Measurements from ENCODE around the gene SYNRG.

SYNRG gene

DNA sequence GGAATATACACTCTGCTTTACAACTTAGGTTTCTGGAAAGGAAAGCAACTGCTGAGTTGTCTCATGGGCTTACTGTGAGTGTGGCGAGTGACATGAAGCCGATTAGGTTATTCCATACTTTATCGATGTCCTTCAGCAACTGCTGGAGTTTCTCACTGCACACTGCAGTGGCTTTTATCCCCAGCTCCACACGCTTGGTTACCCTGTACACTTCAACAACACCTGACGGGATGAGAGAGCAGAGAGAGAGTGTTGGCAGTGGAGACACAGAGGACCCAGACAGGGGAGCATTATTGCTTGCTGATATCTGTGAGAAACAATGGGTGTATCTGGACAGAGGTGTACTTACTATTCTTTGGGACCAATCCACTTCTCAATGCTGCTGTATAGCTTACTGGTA, 73.3 kb downstream of the SYNRG start:
- Histone ChIP-seq H2AFZ (ENCODE audit: insufficient read depth, low read length, poor library complexity) (no peak overlapping the region), H2BK120ac (ENCODE audit: insufficient read depth, low read length, poor library complexity) (no peak overlapping the region), H4K91ac (ENCODE audit: low read depth, low read length) (no peak overlapping the region), H4K12ac (ENCODE audit: low read depth, low read length) (no peak overlapping the region), H3K79me1 (ENCODE audit: low read length) (no peaks in the 10 kb centered on the region), H3K4ac (ENCODE audit: low read depth, low read length) (no peak overlapping the region), H3K4me3 (ENCODE audit: low read depth, low read length) (no peak overlapping the region), H2AK5ac (ENCODE audit: low read length) (no peak overlapping the region), H3K23ac (ENCODE audit: low read length) (no peak overlapping the region), H4K8ac (ENCODE audit: low read depth, low read length) (no peak overlapping the region), H2BK5ac (ENCODE audit: low read depth, low read length, poor library complexity) (no peak overlapping the region), H3K9ac (ENCODE audit: low read length) (no peak overlapping the region), H3K27me3 (ENCODE audit: insufficient read depth, low read length) (no peaks in the 10 kb centered on the region), H3K79me2 (ENCODE audit: control insufficient read depth, insufficient read depth, low read length, poor library complexity) (no peaks in the 10 kb centered on the region), H3K36me3 (ENCODE audit: control insufficient read depth in 1 of 2, insufficient read depth in 2 of 2, low read length in 2 of 2) (peaks cover 33 to 51% of the 10 kb centered on the region in 2 experiments), H3K27ac (ENCODE audit: low read depth, low read length) (no peak overlapping the region), H3K4me2 (ENCODE audit: low read length) (no peak overlapping the region), H2BK12ac (ENCODE audit: low read length) (no peak overlapping the region), H3K9me3 (ENCODE audit: insufficient read depth, low read depth, low read length) (no peaks in the 10 kb centered on the region), H3K4me1 (ENCODE audit: control insufficient read depth in 1 of 2, insufficient read depth in 2 of 2, low read length in 2 of 2) (no peaks in the 10 kb centered on the region), H3K18ac (ENCODE audit: low read length) (no peak overlapping the region), H3K14ac (ENCODE audit: low read length) (no peak overlapping the region)
- WGBS (ENCODE audit: extremely low coverage, insufficient coverage, insufficient read length): no CpG with 5 or more reads among the region's 5 CpGs
- no peak for DNase-seq

DNA sequence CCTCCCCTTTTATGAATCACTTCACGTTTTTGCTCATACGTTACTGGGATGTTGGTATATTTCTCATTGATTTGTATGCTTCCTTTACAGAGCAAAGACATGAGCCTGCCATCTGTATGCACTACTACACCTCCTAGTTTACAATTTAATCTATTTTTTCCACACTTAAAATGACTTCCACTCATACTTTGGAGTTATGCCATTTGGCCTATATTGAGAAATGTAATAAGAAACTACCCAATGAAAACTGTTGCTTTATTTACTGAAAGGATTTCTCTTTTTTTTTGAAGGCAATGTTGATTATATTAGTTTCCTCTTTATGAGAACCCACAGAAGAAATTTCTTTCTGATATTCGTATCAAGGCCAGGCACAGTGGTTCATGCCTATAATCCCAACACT, 76.5 kb downstream of the SYNRG start:
- no peak overlapping the region for H2BK120ac ChIP-seq (ENCODE audit: insufficient read depth, low read length, poor library complexity)
- no peak overlapping the region for H3K23ac ChIP-seq (ENCODE audit: low read length)
- no peaks in the 10 kb centered on the region for H3K27me3 ChIP-seq (ENCODE audit: insufficient read depth, low read length)
- H4K8ac ChIP-seq (ENCODE audit: low read depth, low read length): no peak overlapping the region
- no peaks in the 10 kb centered on the region for H3K9me3 ChIP-seq (ENCODE audit: insufficient read depth, low read depth, low read length)
- H2AFZ ChIP-seq (ENCODE audit: insufficient read depth, low read length, poor library complexity): no peak overlapping the region
- H3K4me2 ChIP-seq (ENCODE audit: low read length): no peak overlapping the region
- peaks cover 18 to 36% of the 10 kb centered on the region in 2 experiments for H3K36me3 ChIP-seq (ENCODE audit: control insufficient read depth in 1 of 2, insufficient read depth in 2 of 2, low read length in 2 of 2)
- DNase-seq: no peak
- H4K12ac ChIP-seq (ENCODE audit: low read depth, low read length): no peak overlapping the region
- H2BK12ac ChIP-seq (ENCODE audit: low read length): no peak overlapping the region
- no peaks in the 10 kb centered on the region for H3K79me1 ChIP-seq (ENCODE audit: low read length)
- H3K18ac ChIP-seq (ENCODE audit: low read length): no peak overlapping the region
- no peak overlapping the region for H2AK5ac ChIP-seq (ENCODE audit: low read length)
- no peaks in the 10 kb centered on the region for H3K79me2 ChIP-seq (ENCODE audit: control insufficient read depth, insufficient read depth, low read length, poor library complexity)
- H3K14ac ChIP-seq (ENCODE audit: low read length): no peak overlapping the region
- no peak overlapping the region for H3K9ac ChIP-seq (ENCODE audit: low read length)
- H4K91ac ChIP-seq (ENCODE audit: low read depth, low read length): no peak overlapping the region
- no CpG with 5 or more reads among the region's 3 CpGs for WGBS (ENCODE audit: extremely low coverage, insufficient coverage, insufficient read length)
- H2BK5ac ChIP-seq (ENCODE audit: low read depth, low read length, poor library complexity): no peak overlapping the region
- H3K27ac ChIP-seq (ENCODE audit: low read depth, low read length): no peak overlapping the region
- H3K4ac ChIP-seq (ENCODE audit: low read depth, low read length): no peak overlapping the region
- H3K4me3 ChIP-seq (ENCODE audit: low read depth, low read length): no peak overlapping the region
- H3K4me1 ChIP-seq (ENCODE audit: control insufficient read depth in 1 of 2, insufficient read depth in 2 of 2, low read length in 2 of 2): no peaks in the 10 kb centered on the region

GRCh38 chr17:37530420-37530819, 78.8 kb downstream of the SYNRG start:
- WGBS (ENCODE audit: extremely low coverage, insufficient coverage, insufficient read length): no CpG with 5 or more reads among the region's 4 CpGs
- no peak overlapping the region for H2BK12ac ChIP-seq (ENCODE audit: low read length)
- no peak overlapping the region for H3K18ac ChIP-seq (ENCODE audit: low read length)
- no peak overlapping the region for H2AK5ac ChIP-seq (ENCODE audit: low read length)
- H3K4me1 ChIP-seq (ENCODE audit: control insufficient read depth in 1 of 2, insufficient read depth in 2 of 2, low read length in 2 of 2): no peaks in the 10 kb centered on the region
- H2AFZ ChIP-seq (ENCODE audit: insufficient read depth, low read length, poor library complexity): no peak overlapping the region
- H3K4ac ChIP-seq (ENCODE audit: low read depth, low read length): no peak overlapping the region
- no peak overlapping the region for H2BK5ac ChIP-seq (ENCODE audit: low read depth, low read length, poor library complexity)
- H3K27ac ChIP-seq (ENCODE audit: low read depth, low read length): no peak overlapping the region
- H3K4me3 ChIP-seq (ENCODE audit: low read depth, low read length): no peak overlapping the region
- H3K9me3 ChIP-seq (ENCODE audit: insufficient read depth, low read depth, low read length): no peaks in the 10 kb centered on the region
- no peaks in the 10 kb centered on the region for H3K79me2 ChIP-seq (ENCODE audit: control insufficient read depth, insufficient read depth, low read length, poor library complexity)
- peaks cover 6 to 15% of the 10 kb centered on the region in 2 experiments for H3K36me3 ChIP-seq (ENCODE audit: control insufficient read depth in 1 of 2, insufficient read depth in 2 of 2, low read length in 2 of 2)
- no peak overlapping the region for H4K8ac ChIP-seq (ENCODE audit: low read depth, low read length)
- H4K91ac ChIP-seq (ENCODE audit: low read depth, low read length): no peak overlapping the region
- no peak overlapping the region for H3K4me2 ChIP-seq (ENCODE audit: low read length)
- no peak overlapping the region for H4K12ac ChIP-seq (ENCODE audit: low read depth, low read length)
- H3K27me3 ChIP-seq (ENCODE audit: insufficient read depth, low read length): no peaks in the 10 kb centered on the region
- H3K79me1 ChIP-seq (ENCODE audit: low read length): no peaks in the 10 kb centered on the region
- H3K14ac ChIP-seq (ENCODE audit: low read length): no peak overlapping the region
- H2BK120ac ChIP-seq (ENCODE audit: insufficient read depth, low read length, poor library complexity): no peak overlapping the region
- H3K9ac ChIP-seq (ENCODE audit: low read length): no peak overlapping the region
- no peak overlapping the region for H3K23ac ChIP-seq (ENCODE audit: low read length)
- no peak for DNase-seq

- no peak overlapping the region for H4K8ac ChIP-seq (ENCODE audit: low read depth, low read length)
- H3K4me2 ChIP-seq (ENCODE audit: low read length): no peak overlapping the region
- H2BK5ac ChIP-seq (ENCODE audit: low read depth, low read length, poor library complexity): no peak overlapping the region
- H3K79me2 ChIP-seq (ENCODE audit: control insufficient read depth, insufficient read depth, low read length, poor library complexity): no peaks in the 10 kb centered on the region
- H3K4me1 ChIP-seq (ENCODE audit: control insufficient read depth in 1 of 2, insufficient read depth in 2 of 2, low read length in 2 of 2): no peaks in the 10 kb centered on the region
- H2BK12ac ChIP-seq (ENCODE audit: low read length): no peak overlapping the region
- H3K4me3 ChIP-seq (ENCODE audit: low read depth, low read length): no peak overlapping the region
- H3K79me1 ChIP-seq (ENCODE audit: low read length): no peaks in the 10 kb centered on the region
- no CpG with 5 or more reads among the region's 5 CpGs for WGBS (ENCODE audit: extremely low coverage, insufficient coverage, insufficient read length)
- peaks cover 12 to 20% of the 10 kb centered on the region in 2 experiments for H3K36me3 ChIP-seq (ENCODE audit: control insufficient read depth in 1 of 2, insufficient read depth in 2 of 2, low read length in 2 of 2)
- no peak overlapping the region for H2BK120ac ChIP-seq (ENCODE audit: insufficient read depth, low read length, poor library complexity)
- H2AK5ac ChIP-seq (ENCODE audit: low read length): no peak overlapping the region
- H3K18ac ChIP-seq (ENCODE audit: low read length): no peak overlapping the region
- peak; percentile 1 to 62 for DNase-seq
- no peak overlapping the region for H4K12ac ChIP-seq (ENCODE audit: low read depth, low read length)
- H3K9me3 ChIP-seq (ENCODE audit: insufficient read depth, low read depth, low read length): no peaks in the 10 kb centered on the region
- H3K4ac ChIP-seq (ENCODE audit: low read depth, low read length): no peak overlapping the region
- H3K14ac ChIP-seq (ENCODE audit: low read length): no peak overlapping the region
- H3K27ac ChIP-seq (ENCODE audit: low read depth, low read length): no peak overlapping the region
- no peak overlapping the region for H4K91ac ChIP-seq (ENCODE audit: low read depth, low read length)
- H3K27me3 ChIP-seq (ENCODE audit: insufficient read depth, low read length): no peaks in the 10 kb centered on the region
- no peak overlapping the region for H3K23ac ChIP-seq (ENCODE audit: low read length)
- no peak overlapping the region for H3K9ac ChIP-seq (ENCODE audit: low read length)
- no peak overlapping the region for H2AFZ ChIP-seq (ENCODE audit: insufficient read depth, low read length, poor library complexity)
Measured at GRCh38 chr17:37527249-37527851, 81.9 kb downstream of the SYNRG start.
